Common myeloid progenitor, CD34-positive (primary cell): ENCODE results near the gene ATN1.
A peak's percentile ranks its signal among the peaks of the same experiment; 100 is the strongest.

Experiments used
- CTCF ChIA-PET: fragments of 350-600 bp; sonication (Branson Sonifier 250); formaldehyde crosslinking; loops from one replicate; lab custom pipeline; 2021; ENCODE audit warnings: antibody characterized with exemption; lab: Charles Lee
- POLR2A ChIA-PET: fragments of 350-600 bp; sonication (Branson Sonifier 250); formaldehyde crosslinking; loops from one replicate; lab custom pipeline; 2021; ENCODE audit warnings: antibody characterized with exemption; lab: Charles Lee
- DNase-seq, 3 donors: peaks; one replicate each; pipeline versions ENCODE4 v3.0.0 to v3.0.0-alpha.2; 2013
- H3K27ac ChIP-seq, 2 experiments: 1 replicate in 1 of 2; 2 replicates in 1 of 2; pipeline ENCODE4 v1.7.0; 2013; ENCODE audit warnings: inconsistent platforms in 2 of 2, low read length in 2 of 2, mild to moderate bottlenecking in 2 of 2, low read depth in 1 of 2, moderate library complexity in 1 of 2; ENCODE audit not compliant: severe bottlenecking in 2 of 2, insufficient read depth in 1 of 2, poor library complexity in 1 of 2
- H3K27me3 ChIP-seq, 5 experiments: replicated peaks in 2 of 5; 1 replicate in 3 of 5; 2 replicates in 2 of 5; pipeline versions ENCODE4 v1.6.1 to v1.7.0; 2013; ENCODE audit warnings: low read length in 4 of 5, mild to moderate bottlenecking in 2 of 5, moderate library complexity in 2 of 5, inconsistent platforms in 1 of 5; ENCODE audit not compliant: insufficient read depth in 5 of 5, control insufficient read depth in 4 of 5
- H3K36me3 ChIP-seq, 4 experiments: 1 replicate in 2 of 4; 2 replicates in 2 of 4; pipeline versions ENCODE4 v1.6.1 to v1.7.0; 2013; ENCODE audit warnings: low read length in 3 of 4, control low read depth in 1 of 4, mild to moderate bottlenecking in 1 of 4; ENCODE audit not compliant: control insufficient read depth in 4 of 4, insufficient read depth in 4 of 4
- H3K4me1 ChIP-seq, 4 experiments: 1 replicate in 3 of 4; 2 replicates in 1 of 4; pipeline versions ENCODE4 v1.6.1 to v1.7.1; 2013; ENCODE audit warnings: low read length in 3 of 4, mild to moderate bottlenecking in 3 of 4, control low read depth in 1 of 4, inconsistent platforms in 1 of 4, moderate library complexity in 1 of 4; ENCODE audit not compliant: control insufficient read depth in 4 of 4, insufficient read depth in 4 of 4; ENCODE audit errors: control extremely low read depth in 1 of 4
- H3K4me3 ChIP-seq, 7 experiments: 1 replicate in 4 of 7; 2 replicates in 3 of 7; pipeline versions ENCODE4 v1.5.1 to v1.7.0; 2013; ENCODE audit warnings: mild to moderate bottlenecking in 7 of 7, low read length in 6 of 7, moderate library complexity in 6 of 7, inconsistent platforms in 2 of 7, low read depth in 2 of 7, control low read depth in 1 of 7; ENCODE audit not compliant: insufficient read depth in 4 of 7, control insufficient read depth in 1 of 7; ENCODE audit errors: extremely low read depth in 1 of 7
- H3K9me3 ChIP-seq, 5 experiments: 1 replicate in 4 of 5; 2 replicates in 1 of 5; pipeline versions ENCODE4 v1.6.1 to v1.7.1; 2013; ENCODE audit warnings: low read length in 4 of 5, mild to moderate bottlenecking in 2 of 5, inconsistent platforms in 1 of 5, low read depth in 1 of 5, moderate library complexity in 1 of 5; ENCODE audit not compliant: control insufficient read depth in 4 of 5, insufficient read depth in 2 of 5; ENCODE audit errors: control extremely low read depth in 1 of 5
- WGBS: methylation state at CpG from one replicate; pipeline ENCODE4 v1.1.5; 2013; ENCODE audit not compliant: insufficient coverage; 5-methylcytosine and 5-hydroxymethylcytosine counted together

The ATN1 gene

DNA sequence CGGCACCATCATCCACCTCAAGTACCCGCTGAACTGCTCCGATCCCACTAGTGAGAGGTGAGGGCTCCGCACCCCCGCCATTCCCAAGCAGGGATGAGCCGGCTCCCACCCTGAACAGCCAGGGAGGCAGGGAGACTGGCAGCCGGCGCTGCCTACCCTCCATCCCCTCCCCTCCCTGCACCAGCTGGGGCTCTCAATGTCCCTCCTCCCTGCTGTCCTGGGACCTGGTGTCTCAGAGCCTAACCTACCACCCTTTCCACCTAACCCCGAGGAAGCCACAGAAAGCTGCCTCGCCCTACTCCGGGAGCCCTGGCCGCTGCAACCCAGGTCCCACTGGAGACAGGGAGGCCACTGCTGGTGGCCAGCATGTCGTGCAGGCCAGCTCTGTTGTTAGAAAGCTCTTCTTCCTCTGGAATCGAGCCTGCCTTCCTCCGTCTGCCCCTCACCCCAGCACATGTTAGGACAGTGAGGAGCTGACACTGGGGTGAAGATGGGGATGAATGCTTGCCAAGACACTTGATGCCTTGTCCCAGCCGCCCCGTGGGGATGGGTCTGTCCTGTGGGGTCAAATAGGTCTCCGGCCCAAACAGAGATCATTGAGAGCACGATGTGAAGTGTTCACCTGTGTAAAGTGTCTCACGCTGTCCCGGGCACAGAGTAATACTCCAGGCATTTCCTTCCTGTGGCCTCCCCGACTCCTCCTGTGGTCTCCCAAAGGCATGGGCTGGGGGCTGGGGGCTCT, 24.5 kb downstream of the ATN1 start:
- WGBS = 5% methylated on average over 16 of the region's 22 CpGs
- no peaks in the 10 kb centered on the region for H3K27me3 ChIP-seq
- DNase-seq = no peak
- peak overlapping the region; percentile 58 to 84 for H3K27ac ChIP-seq
- CTCF ChIA-PET = interaction anchor here (0.9 to 16.4 kb wide), 6 partner anchors 8 to 101 kb away, joined by 3 to 441 read pairs (median 6); partner anchors contain the start of genes C12orf57 and RNU7-1
- no peaks in the 10 kb centered on the region for H3K9me3 ChIP-seq
- H3K4me3 ChIP-seq = peak overlapping the region; percentile 75 to 96 (median 87)
- peaks cover 5 to 35% (median 26%) of the 10 kb centered on the region in 4 experiments for H3K36me3 ChIP-seq
- peaks cover 20 to 78% (median 73%) of the 10 kb centered on the region in 4 experiments for H3K4me1 ChIP-seq
- POLR2A ChIA-PET = interaction anchor here (1.3 to 2.8 kb wide), 2 partner anchors 9 kb away, joined by 10 to 17 read pairs; partner anchors contain the start of genes C12orf57 and RNU7-1

DNA sequence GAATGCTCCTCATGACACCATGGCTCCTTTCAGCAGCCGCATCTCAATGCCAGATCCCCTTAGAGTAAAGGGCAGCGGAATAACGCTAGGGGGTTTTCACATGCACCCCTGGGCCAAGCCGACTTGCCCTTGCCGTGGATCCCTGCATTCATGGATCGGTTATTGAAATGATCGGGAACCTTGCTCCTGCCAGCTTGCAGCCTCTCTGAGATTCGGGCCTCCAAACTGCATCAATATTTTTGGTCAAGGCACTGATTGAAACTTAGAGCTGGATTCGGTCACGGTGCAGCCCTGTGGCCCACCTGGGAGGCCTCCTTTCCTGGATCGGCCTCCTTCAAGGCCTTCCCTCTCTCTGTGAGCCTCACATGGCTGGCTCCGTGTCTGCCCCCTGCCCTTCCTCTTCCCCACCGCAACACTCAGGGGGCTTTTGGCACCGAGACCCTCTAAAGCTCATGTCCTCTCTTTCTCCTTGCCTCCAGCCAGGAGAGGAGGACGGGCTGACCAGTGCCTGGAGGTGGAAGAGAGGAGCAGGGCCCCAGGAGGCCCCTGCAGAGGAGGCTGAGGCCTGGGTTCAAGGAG, 25.2 kb downstream of the ATN1 start:
- ChIA-PET POLR2A (interaction anchor here (2.8 kb wide), 1 partner anchor 9 kb away, joined by 17 read pairs; no protein-coding TSS in a partner anchor), CTCF (interaction anchor here (0.9 to 16.4 kb wide), 6 partner anchors 7 to 101 kb away, joined by 3 to 441 read pairs (median 6); partner anchors contain the start of genes C12orf57 and RNU7-1)
- H3K9me3 ChIP-seq = no peaks in the 10 kb centered on the region
- H3K27me3 ChIP-seq = no peaks in the 10 kb centered on the region
- DNase-seq = peak in 1 of 3 donors; percentile 25
- peaks cover 20 to 84% (median 80%) of the 10 kb centered on the region in 4 experiments for H3K4me1 ChIP-seq
- WGBS = 17% methylated on average over 12 of the region's 15 CpGs
- H3K27ac ChIP-seq = peak overlapping the region; percentile 48 to 84
- H3K4me3 ChIP-seq = peak overlapping the region; percentile 75 to 96 (median 87)
- H3K36me3 ChIP-seq = peaks cover 6 to 41% (median 31%) of the 10 kb centered on the region in 4 experiments

DNA sequence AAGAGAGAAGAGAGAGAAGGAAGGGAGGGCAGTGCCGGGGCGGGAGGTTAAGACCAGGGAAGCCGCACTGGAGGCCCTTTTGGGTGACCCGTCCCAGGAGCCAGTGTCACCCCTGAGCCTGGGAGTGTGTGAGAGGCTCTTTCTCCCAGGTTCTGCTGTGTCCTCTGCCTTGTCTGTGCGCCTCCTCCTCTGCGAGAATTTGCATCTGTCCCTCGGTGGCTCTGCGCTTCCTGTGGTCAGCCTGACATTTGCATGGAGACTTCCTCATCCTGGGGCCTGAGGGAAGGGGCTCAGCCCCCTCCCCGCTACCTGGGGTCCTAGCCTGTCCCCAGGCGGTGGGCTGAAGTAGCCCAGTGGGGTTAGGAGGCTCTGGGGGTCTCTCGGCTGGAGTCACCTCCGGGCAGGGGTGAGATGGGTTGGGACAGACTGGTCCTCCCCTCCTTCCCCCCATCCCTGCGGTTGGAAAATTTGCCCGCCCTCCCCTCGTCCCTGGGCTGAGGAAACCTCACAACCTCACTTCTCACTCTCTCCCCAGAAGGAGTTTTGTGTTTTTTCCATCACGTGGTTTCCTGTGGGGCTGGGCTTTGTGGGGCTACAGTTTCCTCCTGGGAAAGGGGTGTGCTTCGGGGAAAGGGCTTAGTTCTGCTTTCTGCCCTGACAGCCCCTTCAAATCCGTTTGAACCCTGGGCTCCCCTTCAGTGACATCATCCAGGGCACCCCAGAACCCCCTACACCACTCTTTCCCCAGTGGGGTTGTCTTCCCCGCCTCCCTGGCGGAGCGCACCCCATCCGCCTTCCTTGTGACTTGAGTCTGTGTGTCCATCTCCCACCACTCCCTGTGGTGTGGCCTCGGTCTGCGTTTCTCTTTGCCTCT, 25.9 kb downstream of the ATN1 start:
- Histone ChIP-seq H3K4me1 (peaks cover 22 to 91% (median 87%) of the 10 kb centered on the region in 4 experiments), H3K4me3 (peak overlapping the region; percentile 75 to 96 (median 87)), H3K27ac (peak overlapping the region; percentile 48 to 84), H3K36me3 (peaks cover 12 to 49% (median 35%) of the 10 kb centered on the region in 4 experiments), H3K9me3 (no peaks in the 10 kb centered on the region), H3K27me3 (no peaks in the 10 kb centered on the region)
- peak; percentile 88 to 94 (median 93) for DNase-seq
- POLR2A ChIA-PET = interaction anchor here (2.8 kb wide), 1 partner anchor 8 kb away, joined by 17 read pairs; no protein-coding TSS in a partner anchor
- CTCF ChIA-PET = interaction anchor here (1.1 to 16.4 kb wide), 6 partner anchors 7 to 15 kb away, joined by 6 to 441 read pairs (median 11); partner anchors contain the start of genes C12orf57, PTPN6 and RNU7-1
- WGBS = under 1% methylated on average over 19 of the region's 24 CpGs

DNA sequence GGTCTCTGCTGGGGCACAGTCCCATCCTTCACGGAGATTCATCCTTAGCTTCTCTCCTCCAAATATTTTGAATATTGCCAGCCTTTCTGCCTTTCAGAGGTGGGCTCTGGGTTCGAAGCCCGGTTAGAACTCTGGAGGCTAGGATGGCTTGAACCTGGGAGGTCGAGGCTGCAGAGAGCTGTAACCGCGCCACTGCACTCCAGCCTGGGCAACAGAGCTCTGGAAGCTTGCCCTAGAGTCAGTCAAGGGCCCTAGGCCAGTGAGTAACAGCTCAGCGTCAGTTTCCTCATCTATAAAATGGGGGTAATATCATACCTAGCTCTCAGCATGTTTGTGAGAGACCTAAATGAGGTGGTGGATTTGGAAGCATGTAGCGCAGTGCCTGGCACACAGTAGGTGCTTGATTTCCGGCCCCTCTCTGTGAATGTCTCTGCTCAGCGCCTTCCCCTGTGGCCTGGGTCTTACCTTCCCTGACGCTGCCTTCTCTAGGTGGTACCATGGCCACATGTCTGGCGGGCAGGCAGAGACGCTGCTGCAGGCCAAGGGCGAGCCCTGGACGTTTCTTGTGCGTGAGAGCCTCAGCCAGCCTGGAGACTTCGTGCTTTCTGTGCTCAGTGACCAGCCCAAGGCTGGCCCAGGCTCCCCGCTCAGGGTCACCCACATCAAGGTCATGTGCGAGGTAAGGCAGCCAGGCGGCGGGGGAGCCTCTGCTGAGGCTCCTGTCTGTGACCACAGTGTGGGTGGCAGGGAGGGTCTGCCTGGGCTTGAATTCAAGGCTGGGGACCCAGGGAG, 26.8 kb downstream of the ATN1 start:
- Histone ChIP-seq H3K27ac (peak overlapping the region in 1 of 2 experiments; percentile 84), H3K4me1 (peaks cover 23 to 92% (median 90%) of the 10 kb centered on the region in 4 experiments), H3K27me3 (no peaks in the 10 kb centered on the region), H3K4me3 (peak overlapping the region in 6 of 7 experiments; percentile 35 to 96 (median 89)), H3K36me3 (peaks cover 12 to 54% (median 35%) of the 10 kb centered on the region in 4 experiments), H3K9me3 (no peaks in the 10 kb centered on the region)
- 80% methylated on average over 20 of the region's 21 CpGs for WGBS
- ChIA-PET CTCF (interaction anchor here (1.1 to 13.5 kb wide), 3 partner anchors 8 to 10 kb away, joined by 6 to 441 read pairs (median 6); partner anchors contain the start of genes C12orf57, PTPN6 and RNU7-1), POLR2A (no interaction called here)
- DNase-seq = no peak

DNA sequence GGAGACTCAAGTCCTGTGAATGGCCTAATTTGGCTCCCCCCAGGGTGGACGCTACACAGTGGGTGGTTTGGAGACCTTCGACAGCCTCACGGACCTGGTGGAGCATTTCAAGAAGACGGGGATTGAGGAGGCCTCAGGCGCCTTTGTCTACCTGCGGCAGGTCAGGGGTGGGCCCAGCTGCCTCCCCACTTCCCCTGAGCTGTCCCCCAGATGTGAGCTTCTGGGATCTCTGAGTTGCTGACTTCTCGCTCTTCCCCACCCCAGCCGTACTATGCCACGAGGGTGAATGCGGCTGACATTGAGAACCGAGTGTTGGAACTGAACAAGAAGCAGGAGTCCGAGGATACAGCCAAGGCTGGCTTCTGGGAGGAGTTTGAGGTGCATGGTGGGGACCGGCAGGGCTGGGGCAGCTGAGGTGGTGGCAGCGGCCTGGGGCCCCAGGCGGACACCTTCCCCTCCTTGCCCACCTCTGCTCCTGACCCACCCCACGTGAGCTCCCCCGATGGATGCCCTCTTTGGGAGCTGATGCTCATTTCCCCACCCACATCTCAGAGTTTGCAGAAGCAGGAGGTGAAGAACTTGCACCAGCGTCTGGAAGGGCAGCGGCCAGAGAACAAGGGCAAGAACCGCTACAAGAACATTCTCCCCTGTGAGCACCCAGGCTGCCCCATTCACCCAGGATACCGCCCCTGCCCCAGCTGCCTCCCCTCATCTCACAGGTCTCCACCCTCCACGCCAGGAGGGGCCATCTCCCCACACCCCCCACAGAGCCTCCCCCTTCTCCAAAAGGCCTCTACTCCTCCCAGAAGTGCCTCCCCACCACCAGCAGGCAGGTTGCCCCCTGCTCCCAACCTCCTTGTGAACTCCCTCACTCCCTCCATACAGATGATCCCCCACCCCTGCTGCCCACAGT, 27.6 kb downstream of the ATN1 start:
- Histone ChIP-seq H3K4me3 (peak overlapping the region in 3 of 7 experiments; percentile 86 to 96 (median 95)), H3K27me3 (no peaks in the 10 kb centered on the region)
- 93% methylated on average over 21 of the region's 22 CpGs for WGBS

More for the DNA sequence above, 27.6 kb downstream of the ATN1 start:
- ChIA-PET POLR2A (interaction anchor here (2.3 kb wide), 1 partner anchor 11 kb away, joined by 7 read pairs; the partner anchor contains the start of genes C12orf57 and RNU7-1), CTCF (interaction anchor here (1.2 to 13.5 kb wide), 5 partner anchors 7 to 86 kb away, joined by 3 to 441 read pairs (median 14); partner anchors contain the start of genes C12orf57, PTPN6 and RNU7-1)
- Histone ChIP-seq H3K9me3 (no peaks in the 10 kb centered on the region), H3K4me1 (peaks cover 19 to 95% (median 93%) of the 10 kb centered on the region in 4 experiments), H3K36me3 (peaks cover 12 to 61% (median 42%) of the 10 kb centered on the region in 4 experiments), H3K27ac (no peak overlapping the region)
- DNase-seq = no peak
